ENCODE measurements around the gene GNAT2.

The GNAT2 gene

DNA sequence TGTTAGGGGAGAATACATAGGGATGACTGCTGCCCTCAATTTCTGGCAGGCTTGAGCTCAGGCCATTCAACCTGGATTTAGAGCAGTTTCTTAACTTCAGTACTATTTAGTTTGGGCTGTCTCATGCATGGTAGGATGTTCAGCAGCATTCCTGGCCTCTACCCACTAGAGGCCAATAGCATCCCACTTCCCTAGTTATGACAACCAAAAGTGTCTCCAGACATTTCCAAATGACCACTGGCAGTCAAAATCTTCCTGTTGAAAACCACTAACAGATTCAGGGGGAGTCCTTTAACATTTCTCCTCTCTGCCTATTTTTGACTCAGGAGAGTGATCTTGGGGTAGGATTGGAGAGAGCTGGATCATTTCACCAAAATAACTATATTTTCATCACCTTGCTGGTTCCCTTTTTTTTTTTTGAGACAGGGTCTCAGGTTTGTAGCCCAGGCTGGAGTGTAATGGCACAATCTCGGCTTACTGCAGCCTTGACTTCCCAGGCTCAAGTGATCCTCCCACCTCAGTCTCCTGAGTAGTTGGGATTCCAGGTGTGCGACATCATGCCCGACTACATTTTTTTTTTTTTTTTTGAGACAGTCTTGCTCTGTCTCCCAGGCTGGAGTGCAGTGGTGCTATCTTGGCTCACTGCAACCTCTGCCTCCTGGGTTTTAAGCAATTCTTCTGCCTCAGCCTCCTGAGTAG is 8.7 kb downstream of the GNAT2 start (continued):
- TF ChIP-seq ZNF366 (tag by site-specific recombination; conservative IDR thresholded peaks at IDR 0.05): no peak
- TF ChIP-seq SP2 (tag by site-specific recombination; IDR thresholded peaks at IDR 0.05): no peak
- TF ChIP-seq ZNF157 (tag by site-specific recombination; IDR thresholded peaks at IDR 0.05): no peak
- TF ChIP-seq, protein P1, sequence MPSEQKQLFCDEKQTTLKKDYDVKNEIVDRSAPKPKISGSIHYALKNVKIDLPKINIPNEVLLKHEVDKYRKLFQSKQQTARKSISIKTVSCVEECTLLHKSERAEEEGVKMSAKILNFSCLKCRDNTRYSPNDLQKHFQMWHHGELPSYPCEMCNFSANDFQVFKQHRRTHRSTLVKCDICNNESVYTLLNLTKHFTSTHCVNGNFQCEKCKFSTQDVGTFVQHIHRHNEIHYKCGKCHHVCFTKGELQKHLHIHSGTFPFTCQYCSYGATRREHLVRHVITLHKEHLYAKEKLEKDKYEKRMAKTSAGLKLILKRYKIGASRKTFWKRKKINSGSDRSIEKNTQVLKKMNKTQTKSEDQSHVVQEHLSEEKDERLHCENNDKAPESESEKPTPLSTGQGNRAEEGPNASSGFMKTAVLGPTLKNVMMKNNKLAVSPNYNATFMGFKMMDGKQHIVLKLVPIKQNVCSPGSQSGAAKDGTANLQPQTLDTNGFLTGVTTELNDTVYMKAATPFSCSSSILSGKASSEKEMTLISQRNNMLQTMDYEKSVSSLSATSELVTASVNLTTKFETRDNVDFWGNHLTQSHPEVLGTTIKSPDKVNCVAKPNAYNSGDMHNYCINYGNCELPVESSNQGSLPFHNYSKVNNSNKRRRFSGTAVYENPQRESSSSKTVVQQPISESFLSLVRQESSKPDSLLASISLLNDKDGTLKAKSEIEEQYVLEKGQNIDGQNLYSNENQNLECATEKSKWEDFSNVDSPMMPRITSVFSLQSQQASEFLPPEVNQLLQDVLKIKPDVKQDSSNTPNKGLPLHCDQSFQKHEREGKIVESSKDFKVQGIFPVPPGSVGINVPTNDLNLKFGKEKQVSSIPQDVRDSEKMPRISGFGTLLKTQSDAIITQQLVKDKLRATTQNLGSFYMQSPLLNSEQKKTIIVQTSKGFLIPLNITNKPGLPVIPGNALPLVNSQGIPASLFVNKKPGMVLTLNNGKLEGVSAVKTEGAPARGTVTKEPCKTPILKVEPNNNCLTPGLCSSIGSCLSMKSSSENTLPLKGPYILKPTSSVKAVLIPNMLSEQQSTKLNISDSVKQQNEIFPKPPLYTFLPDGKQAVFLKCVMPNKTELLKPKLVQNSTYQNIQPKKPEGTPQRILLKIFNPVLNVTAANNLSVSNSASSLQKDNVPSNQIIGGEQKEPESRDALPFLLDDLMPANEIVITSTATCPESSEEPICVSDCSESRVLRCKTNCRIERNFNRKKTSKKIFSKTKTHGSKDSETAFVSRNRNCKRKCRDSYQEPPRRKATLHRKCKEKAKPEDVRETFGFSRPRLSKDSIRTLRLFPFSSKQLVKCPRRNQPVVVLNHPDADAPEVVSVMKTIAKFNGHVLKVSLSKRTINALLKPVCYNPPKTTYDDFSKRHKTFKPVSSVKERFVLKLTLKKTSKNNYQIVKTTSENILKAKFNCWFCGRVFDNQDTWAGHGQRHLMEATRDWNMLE (tag by site-specific recombination; conservative IDR thresholded peaks at IDR 0.05; ENCODE audit: low read depth): no peak
- TF ChIP-seq SP7 (tag by site-specific recombination; IDR thresholded peaks at IDR 0.05): 0 out of 2 replicates have a peak, but pooled peaks have one; percentile 22
- peak; percentile 82 for TF ChIP-seq ZBTB17 (tag by site-specific recombination; IDR thresholded peaks at IDR 0.05)
- TF ChIP-seq, protein P2, sequence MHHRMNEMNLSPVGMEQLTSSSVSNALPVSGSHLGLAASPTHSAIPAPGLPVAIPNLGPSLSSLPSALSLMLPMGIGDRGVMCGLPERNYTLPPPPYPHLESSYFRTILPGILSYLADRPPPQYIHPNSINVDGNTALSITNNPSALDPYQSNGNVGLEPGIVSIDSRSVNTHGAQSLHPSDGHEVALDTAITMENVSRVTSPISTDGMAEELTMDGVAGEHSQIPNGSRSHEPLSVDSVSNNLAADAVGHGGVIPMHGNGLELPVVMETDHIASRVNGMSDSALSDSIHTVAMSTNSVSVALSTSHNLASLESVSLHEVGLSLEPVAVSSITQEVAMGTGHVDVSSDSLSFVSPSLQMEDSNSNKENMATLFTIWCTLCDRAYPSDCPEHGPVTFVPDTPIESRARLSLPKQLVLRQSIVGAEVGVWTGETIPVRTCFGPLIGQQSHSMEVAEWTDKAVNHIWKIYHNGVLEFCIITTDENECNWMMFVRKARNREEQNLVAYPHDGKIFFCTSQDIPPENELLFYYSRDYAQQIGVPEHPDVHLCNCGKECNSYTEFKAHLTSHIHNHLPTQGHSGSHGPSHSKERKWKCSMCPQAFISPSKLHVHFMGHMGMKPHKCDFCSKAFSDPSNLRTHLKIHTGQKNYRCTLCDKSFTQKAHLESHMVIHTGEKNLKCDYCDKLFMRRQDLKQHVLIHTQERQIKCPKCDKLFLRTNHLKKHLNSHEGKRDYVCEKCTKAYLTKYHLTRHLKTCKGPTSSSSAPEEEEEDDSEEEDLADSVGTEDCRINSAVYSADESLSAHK (tag by site-specific recombination; IDR thresholded peaks at IDR 0.05): no peak
- TF ChIP-seq ZFP69B (tag by site-specific recombination; IDR thresholded peaks at IDR 0.05): no peak
- TF ChIP-seq RBAK (tag by site-specific recombination; IDR thresholded peaks at IDR 0.05): no peak
- TF ChIP-seq, protein P3, sequence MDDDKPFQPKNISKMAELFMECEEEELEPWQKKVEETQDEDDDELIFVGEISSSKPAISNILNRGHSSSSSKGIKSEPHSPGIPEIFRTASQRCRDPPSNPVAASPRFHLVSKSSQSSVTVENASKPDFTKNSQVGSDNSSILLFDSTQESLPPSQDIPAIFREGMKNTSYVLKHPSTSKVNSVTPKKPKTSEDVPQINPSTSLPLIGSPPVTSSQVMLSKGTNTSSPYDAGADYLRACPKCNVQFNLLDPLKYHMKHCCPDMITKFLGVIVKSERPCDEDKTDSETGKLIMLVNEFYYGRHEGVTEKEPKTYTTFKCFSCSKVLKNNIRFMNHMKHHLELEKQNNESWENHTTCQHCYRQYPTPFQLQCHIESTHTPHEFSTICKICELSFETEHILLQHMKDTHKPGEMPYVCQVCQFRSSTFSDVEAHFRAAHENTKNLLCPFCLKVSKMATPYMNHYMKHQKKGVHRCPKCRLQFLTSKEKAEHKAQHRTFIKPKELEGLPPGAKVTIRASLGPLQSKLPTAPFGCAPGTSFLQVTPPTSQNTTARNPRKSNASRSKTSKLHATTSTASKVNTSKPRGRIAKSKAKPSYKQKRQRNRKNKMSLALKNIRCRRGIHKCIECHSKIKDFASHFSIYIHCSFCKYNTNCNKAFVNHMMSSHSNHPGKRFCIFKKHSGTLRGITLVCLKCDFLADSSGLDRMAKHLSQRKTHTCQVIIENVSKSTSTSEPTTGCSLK (tag by site-specific recombination; IDR thresholded peaks at IDR 0.05): no peak
- TF ChIP-seq GLIS2 (tag by site-specific recombination; IDR thresholded peaks at IDR 0.05): no peak
- TF ChIP-seq, protein P4, sequence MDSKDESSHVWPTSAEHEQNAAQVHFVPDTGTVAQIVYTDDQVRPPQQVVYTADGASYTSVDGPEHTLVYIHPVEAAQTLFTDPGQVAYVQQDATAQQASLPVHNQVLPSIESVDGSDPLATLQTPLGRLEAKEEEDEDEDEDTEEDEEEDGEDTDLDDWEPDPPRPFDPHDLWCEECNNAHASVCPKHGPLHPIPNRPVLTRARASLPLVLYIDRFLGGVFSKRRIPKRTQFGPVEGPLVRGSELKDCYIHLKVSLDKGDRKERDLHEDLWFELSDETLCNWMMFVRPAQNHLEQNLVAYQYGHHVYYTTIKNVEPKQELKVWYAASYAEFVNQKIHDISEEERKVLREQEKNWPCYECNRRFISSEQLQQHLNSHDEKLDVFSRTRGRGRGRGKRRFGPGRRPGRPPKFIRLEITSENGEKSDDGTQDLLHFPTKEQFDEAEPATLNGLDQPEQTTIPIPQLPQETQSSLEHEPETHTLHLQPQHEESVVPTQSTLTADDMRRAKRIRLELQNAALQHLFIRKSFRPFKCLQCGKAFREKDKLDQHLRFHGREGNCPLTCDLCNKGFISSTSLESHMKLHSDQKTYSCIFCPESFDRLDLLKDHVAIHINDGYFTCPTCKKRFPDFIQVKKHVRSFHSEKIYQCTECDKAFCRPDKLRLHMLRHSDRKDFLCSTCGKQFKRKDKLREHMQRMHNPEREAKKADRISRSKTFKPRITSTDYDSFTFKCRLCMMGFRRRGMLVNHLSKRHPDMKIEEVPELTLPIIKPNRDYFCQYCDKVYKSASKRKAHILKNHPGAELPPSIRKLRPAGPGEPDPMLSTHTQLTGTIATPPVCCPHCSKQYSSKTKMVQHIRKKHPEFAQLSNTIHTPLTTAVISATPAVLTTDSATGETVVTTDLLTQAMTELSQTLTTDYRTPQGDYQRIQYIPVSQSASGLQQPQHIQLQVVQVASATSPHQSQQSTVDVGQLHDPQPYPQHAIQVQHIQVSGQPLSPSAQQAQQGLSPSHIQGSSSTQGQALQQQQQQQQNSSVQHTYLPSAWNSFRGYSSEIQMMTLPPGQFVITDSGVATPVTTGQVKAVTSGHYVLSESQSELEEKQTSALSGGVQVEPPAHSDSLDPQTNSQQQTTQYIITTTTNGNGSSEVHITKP (tag by site-specific recombination; IDR thresholded peaks at IDR 0.05): 0 out of 2 replicates have a peak, but pooled peaks have one; percentile 24
- TF ChIP-seq ZNF223 (tag by site-specific recombination; IDR thresholded peaks at IDR 0.05): no peak
- TF ChIP-seq SCRT2 (tag by site-specific recombination; IDR thresholded peaks at IDR 0.05): no peak
- TF ChIP-seq, protein P5, sequence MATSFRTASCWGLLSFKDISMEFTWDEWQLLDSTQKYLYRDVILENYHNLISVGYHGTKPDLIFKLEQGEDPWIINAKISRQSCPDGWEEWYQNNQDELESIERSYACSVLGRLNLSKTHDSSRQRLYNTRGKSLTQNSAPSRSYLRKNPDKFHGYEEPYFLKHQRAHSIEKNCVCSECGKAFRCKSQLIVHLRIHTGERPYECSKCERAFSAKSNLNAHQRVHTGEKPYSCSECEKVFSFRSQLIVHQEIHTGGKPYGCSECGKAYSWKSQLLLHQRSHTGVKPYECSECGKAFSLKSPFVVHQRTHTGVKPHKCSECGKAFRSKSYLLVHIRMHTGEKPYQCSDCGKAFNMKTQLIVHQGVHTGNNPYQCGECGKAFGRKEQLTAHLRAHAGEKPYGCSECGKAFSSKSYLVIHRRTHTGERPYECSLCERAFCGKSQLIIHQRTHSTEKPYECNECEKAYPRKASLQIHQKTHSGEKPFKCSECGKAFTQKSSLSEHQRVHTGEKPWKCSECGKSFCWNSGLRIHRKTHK (tag by site-specific recombination; IDR thresholded peaks at IDR 0.05): no peak
- TF ChIP-seq, protein P6, sequence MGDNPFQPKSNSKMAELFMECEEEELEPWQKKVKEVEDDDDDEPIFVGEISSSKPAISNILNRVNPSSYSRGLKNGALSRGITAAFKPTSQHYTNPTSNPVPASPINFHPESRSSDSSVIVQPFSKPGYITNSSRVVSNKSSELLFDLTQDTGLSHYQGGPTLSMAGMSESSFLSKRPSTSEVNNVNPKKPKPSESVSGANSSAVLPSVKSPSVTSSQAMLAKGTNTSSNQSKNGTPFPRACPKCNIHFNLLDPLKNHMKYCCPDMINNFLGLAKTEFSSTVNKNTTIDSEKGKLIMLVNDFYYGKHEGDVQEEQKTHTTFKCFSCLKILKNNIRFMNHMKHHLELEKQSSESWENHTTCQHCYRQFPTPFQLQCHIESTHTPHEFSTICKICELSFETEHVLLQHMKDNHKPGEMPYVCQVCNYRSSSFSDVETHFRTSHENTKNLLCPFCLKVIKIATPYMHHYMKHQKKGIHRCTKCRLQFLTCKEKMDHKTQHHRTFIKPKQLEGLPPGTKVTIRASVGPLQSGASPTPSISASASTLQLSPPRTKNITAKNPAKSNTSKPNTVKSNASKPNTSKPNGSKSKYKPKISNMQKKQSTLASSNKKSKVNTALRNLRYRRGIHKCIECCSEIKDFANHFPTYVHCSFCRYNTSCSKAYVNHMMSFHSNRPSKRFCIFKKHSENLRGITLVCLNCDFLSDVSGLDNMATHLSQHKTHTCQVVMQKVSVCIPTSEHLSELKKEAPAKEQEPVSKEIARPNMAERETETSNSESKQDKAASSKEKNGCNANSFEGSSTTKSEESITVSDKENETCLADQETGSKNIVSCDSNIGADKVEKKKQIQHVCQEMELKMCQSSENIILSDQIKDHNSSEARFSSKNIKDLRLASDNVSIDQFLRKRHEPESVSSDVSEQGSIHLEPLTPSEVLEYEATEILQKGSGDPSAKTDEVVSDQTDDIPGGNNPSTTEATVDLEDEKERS (tag by site-specific recombination; IDR thresholded peaks at IDR 0.05): no peak
- 0 out of 2 replicates have a peak, but pooled peaks have one; percentile 37 for TF ChIP-seq WT1 (tag by site-specific recombination; IDR thresholded peaks at IDR 0.05)
- peak; percentile 31; the same call in 1 of the 2 replicates for TF ChIP-seq ZFHX2 (tag by site-specific recombination; conservative IDR thresholded peaks at IDR 0.05)
- TF ChIP-seq KLF7 (tag by site-specific recombination; IDR thresholded peaks at IDR 0.05; ENCODE audit: borderline replicate concordance): no peak
- no peak for TF ChIP-seq ZNF664 (tag by site-specific recombination; IDR thresholded peaks at IDR 0.05)
